DND-41 (cell line): ENCODE measurements around the gene ZDHHC7.

Source experiments
- ATAC-seq: fragments of 200-7000 bp; cut with Tn5 transposase; 3 replicates; pipeline ENCODE4 v1.9.1; 2021; ENCODE audit warnings: low read depth; ENCODE audit not compliant: insufficient read depth
- DNase-seq: peaks from one replicate; pipeline ENCODE4 v3.0.0-alpha.2; 2020
- H2AFZ ChIP-seq: 2 replicates; pipeline ENCODE4 v1.6.0; 2012; ENCODE audit warnings: low read depth, low read length
- H3K27ac ChIP-seq: 2 replicates; pipeline ENCODE4 v1.5.1; 2012; ENCODE audit warnings: low read length, inconsistent platforms
- H3K27me3 ChIP-seq: fragments of 200-600 bp; sonication (generic); 2 replicates; pipeline ENCODE4 v1.6.0; 2012; ENCODE audit warnings: low read length, mild to moderate bottlenecking, inconsistent platforms; ENCODE audit not compliant: insufficient read depth, poor library complexity
- H3K36me3 ChIP-seq: 2 replicates; pipeline ENCODE4 v1.5.1; 2012; ENCODE audit warnings: low read length, inconsistent platforms; ENCODE audit not compliant: insufficient read depth
- H3K4me1 ChIP-seq: 2 replicates; pipeline ENCODE4 v1.5.1; 2012; ENCODE audit warnings: mild to moderate bottlenecking, low read length; ENCODE audit not compliant: insufficient read depth
- H3K4me2 ChIP-seq: 2 replicates; pipeline ENCODE4 v1.6.0; 2012; ENCODE audit warnings: mild to moderate bottlenecking, moderate library complexity, low read length, inconsistent platforms; ENCODE audit not compliant: insufficient read depth
- H3K4me3 ChIP-seq, 2 experiments: fragments of 200-600 bp in 1 of 2; shearing (Covaris generic) in 1 of 2; 2 replicates each; pipeline ENCODE4 v1.5.1; 2012 to 2016; ENCODE audit warnings: inconsistent platforms in 2 of 2, low read length in 2 of 2, mild to moderate bottlenecking in 2 of 2, low read depth in 1 of 2, moderate library complexity in 1 of 2
- H3K79me2 ChIP-seq: 2 replicates; pipeline ENCODE4 v1.6.0; 2012; ENCODE audit warnings: low read length, inconsistent platforms; ENCODE audit not compliant: insufficient read depth
- H3K9ac ChIP-seq: 2 replicates; pipeline ENCODE4 v1.6.0; 2012; ENCODE audit warnings: low read depth, mild to moderate bottlenecking, inconsistent platforms, low read length, moderate library complexity
- H3K9me3 ChIP-seq: 2 replicates; pipeline ENCODE4 v1.5.1; 2012; ENCODE audit warnings: low read length, moderate library complexity, mild to moderate bottlenecking, inconsistent platforms; ENCODE audit not compliant: insufficient read depth, severe bottlenecking
- H4K20me1 ChIP-seq: 2 replicates; pipeline ENCODE4 v1.6.0; 2012; ENCODE audit warnings: low read length; ENCODE audit not compliant: insufficient read depth
- CTCF ChIP-seq: IDR thresholded peaks from 2 replicates; pipeline ENCODE4 v1.5.1; 2012; ENCODE audit warnings: borderline replicate concordance, low read length, moderate library complexity, mild to moderate bottlenecking; ENCODE audit not compliant: poor library complexity, severe bottlenecking; ENCODE audit errors: extremely low read depth
- EZH2 ChIP-seq: IDR thresholded peaks from 3 replicates; pipeline ENCODE4 v1.6.1; 2012; ENCODE audit warnings: borderline replicate concordance, low read depth, mild to moderate bottlenecking, moderate library complexity, low read length, inconsistent platforms; ENCODE audit not compliant: severe bottlenecking

Gene ZDHHC7

GRCh38 chr16:85004587-85005205, 6.6 kb downstream of the ZDHHC7 start:
- Histone ChIP-seq H3K9me3 (no peaks in the 10 kb centered on the region), H3K79me2 (peaks cover 96% of the 10 kb centered on the region), H2AFZ (no peak overlapping the region), H3K4me1 (peaks cover 11% of the 10 kb centered on the region), H3K9ac (no peak overlapping the region), H3K36me3 (peaks cover 9% of the 10 kb centered on the region; the same call in 1 of the 2 replicates), H3K27me3 (no peaks in the 10 kb centered on the region), H3K4me3 (no peak overlapping the region), H4K20me1 (peaks cover 47% of the 10 kb centered on the region; the same call in 1 of the 2 replicates), H3K27ac (no peak overlapping the region), H3K4me2 (no peak overlapping the region)
- no peak for ATAC-seq
- TF ChIP-seq CTCF = no peak
- TF ChIP-seq EZH2 = no peak
- DNase-seq = no peak

DNA sequence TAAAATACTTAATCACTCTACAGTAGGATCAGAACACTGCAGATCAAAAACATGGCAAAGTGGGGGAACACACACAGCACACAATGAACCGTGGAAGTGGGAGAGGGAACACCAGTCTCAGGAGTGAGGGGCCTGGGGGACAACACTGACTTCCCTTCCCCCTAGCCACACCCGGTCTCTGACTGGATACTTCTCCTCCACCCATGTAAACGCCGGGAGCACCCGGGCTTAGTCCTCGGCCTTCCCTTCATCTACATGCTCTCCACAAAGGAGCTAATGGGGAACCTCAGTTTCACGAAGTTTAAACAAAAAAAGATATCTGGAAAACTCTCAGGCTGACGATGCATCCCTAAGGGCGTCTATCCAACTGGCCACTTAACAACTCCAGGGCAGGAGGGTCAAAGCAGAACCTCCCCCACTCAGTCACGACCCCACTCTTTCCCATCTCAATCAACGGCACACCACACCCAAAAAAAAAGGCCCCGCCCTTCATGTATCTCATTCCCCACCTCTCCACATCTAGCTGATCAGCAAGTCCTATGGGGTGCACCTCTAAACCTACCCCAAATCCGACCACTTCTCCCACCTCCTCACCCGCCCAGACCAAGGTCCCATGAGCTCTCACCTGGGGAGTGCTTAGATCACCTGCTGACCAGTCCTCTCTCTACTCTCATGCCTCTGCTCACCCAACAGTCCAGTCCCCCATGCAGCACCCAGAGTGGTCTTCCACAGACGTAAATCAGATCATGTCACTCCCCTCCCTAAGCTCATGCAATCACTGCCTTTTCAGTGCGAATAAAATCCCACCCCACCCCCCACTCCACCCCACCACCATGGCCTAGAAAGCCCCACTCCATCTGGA, 7.4 kb downstream of the ZDHHC7 start:
- Histone ChIP-seq H3K36me3 (peaks cover 9% of the 10 kb centered on the region; the same call in 1 of the 2 replicates), H3K27me3 (no peaks in the 10 kb centered on the region), H3K79me2 (peaks cover 97% of the 10 kb centered on the region), H4K20me1 (peaks cover 47% of the 10 kb centered on the region; the same call in 1 of the 2 replicates), H3K4me1 (peaks cover 5% of the 10 kb centered on the region), H3K27ac (no peak overlapping the region), H3K4me3 (no peak overlapping the region), H3K9ac (no peak overlapping the region), H3K4me2 (no peak overlapping the region), H3K9me3 (no peaks in the 10 kb centered on the region), H2AFZ (no peak overlapping the region)
- DNase-seq (no peak), ATAC-seq (no peak)
- no peak for TF ChIP-seq CTCF
- TF ChIP-seq EZH2 = no peak

- no peak for TF ChIP-seq CTCF
- TF ChIP-seq EZH2 = no peak
- H3K4me2 ChIP-seq = no peak overlapping the region
- no peaks in the 10 kb centered on the region for H3K9me3 ChIP-seq
- H3K4me3 ChIP-seq = no peak overlapping the region
- H3K4me1 ChIP-seq = no peaks in the 10 kb centered on the region
- no peak for ATAC-seq
- H3K9ac ChIP-seq = no peak overlapping the region
- H3K36me3 ChIP-seq = peaks cover 6% of the 10 kb centered on the region; the same call in 1 of the 2 replicates
- no peak overlapping the region for H3K27ac ChIP-seq
- peaks cover 45% of the 10 kb centered on the region for H4K20me1 ChIP-seq
- no peak overlapping the region for H2AFZ ChIP-seq
- H3K79me2 ChIP-seq = peaks cover 95% of the 10 kb centered on the region
- H3K27me3 ChIP-seq = no peaks in the 10 kb centered on the region
- DNase-seq = no peak
These were observed 8.3 kb downstream of the ZDHHC7 start for GRCh38 chr16:85003076-85003475.
